ENCODE data around the gene PSG4.
"Not testable (repeated sequence)": the region's sequence is repeated elsewhere in the genome, so short reads cannot be mapped to it uniquely, and the experiment has no call there.

The PSG4 gene

DNA sequence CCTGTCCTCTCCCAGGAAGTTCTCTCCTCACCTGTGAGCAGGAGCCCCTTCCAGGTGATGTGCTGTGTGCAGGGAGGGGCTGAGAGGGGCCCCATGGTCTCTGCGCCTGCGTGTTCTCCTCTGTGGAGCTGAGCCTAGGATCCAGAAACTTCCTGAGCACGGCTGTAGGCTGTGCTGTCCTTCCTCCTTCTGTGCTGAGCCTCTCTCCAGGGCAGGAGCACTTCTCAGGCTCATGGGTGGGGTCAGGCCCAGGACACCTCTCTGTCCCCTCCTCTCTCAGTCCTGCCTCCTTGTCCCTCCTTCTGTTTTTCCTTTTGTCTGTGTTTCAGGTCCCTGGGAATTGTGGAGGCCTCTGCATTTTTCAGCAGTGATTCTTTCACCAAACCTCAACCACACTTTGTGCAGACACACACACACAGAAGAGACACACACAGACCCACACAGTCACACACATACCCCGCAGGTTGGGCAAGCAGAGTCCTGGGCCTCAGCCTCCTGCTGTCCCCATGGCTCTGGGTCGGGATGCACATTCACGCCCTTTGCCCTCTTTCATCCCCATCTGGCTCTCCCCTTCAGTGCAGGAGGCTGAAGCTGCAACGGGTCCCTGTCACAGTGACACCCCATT, 19.0 kb downstream of the PSG4 start, which contains the start of gene PSG5:
Gene PSG5, minus strand, starts transcription at position 226 of the 625 bp plus-strand sequence. Its CDS starts 131 bp downstream, at position 95.
- H3K9me3 ChIP-seq; H3K4me1 ChIP-seq; H3K36me3 ChIP-seq (replicated peaks); DNase-seq (ENCODE audit: low spot score in 2 of 2); H3K4me3 ChIP-seq; H3K27me3 ChIP-seq (ENCODE audit: low read depth): not testable (repeated sequence)
- in situ Hi-C loops (cut with MboI; ENCODE audit: low sequenced_read_pairs): loop anchor here (10.0 kb wide), 1 partner anchor 82 kb away; no protein-coding TSS in a partner anchor

DNA sequence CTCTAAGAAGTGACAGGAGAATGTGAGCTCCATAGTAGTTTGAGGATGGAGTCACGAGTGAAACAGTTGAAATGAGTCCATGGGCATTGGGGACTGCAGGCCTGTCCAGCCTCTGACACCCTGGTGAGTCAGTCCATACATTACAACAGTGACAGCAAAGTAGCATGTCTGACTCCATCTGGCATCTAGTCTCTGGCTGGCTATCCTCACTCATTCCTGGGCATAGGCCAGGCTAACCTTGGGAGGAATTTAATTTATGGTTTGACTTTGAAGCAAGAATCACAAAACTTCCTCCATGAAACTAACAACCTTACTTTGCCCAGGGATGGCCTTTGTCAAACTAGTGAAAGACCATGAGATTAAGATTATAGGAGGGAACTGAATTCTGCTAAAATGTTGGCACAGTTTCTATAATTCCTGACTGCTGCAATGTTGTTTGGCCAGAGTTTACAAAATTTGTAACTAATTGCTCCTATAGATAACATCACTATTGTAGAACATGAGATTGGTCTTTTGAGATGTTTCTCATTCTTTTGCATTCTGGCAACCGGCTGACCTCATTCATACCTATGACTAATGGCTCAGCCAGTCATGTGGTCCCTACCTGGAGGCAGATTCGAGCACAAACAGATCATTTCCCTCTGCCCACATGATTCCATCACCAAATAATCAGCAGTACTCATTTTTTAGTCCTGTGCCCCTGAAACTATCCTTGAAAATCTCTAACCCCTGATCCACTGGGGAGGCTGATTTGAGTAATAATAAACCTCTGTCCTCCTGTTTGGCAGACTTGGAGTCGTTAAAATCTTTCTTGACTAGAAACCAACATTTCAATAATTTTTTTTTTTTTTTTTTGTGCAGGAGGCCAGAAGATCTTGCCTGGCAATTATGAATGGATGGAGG, 23.3 kb downstream of the PSG4 start:
- not testable (repeated sequence) for DNase-seq (ENCODE audit: low spot score in 2 of 2)
- in situ Hi-C loops (cut with MboI; ENCODE audit: low sequenced_read_pairs): loop anchor here (10.0 kb wide), 1 partner anchor 77 kb away; no protein-coding TSS in a partner anchor

DNA sequence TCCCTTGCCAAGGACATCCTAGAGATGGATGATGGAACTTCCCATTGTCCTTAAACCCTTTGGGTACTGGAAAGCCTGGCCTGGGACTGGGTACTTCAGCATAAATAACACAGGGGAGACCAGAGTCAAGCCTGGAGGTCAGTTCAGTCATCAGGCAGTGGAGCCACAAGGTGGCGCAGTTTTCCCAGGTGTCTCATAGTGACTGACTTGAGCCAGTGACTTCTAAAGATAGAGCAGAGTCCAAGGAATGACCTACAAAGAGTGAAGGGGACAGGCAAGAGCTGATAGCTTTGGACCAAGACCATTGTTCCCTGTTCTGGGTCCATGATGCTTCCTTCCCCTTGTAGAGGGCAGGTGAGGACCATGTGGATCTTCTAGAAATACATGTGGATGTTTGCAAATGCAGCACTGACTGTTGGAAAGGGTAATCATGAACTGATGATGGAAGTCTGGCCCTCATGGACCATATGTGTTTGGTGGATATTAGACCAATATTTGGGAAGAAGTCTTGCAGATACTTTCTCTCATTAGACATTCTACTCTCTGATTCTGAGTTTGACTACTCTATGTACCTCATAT, 25.8 kb downstream of the PSG4 start:
- not testable (repeated sequence) for H3K4me3 ChIP-seq; H3K36me3 ChIP-seq (replicated peaks); H3K9me3 ChIP-seq; H3K4me1 ChIP-seq; H3K27me3 ChIP-seq (ENCODE audit: low read depth)
- in situ Hi-C loops (cut with MboI; ENCODE audit: low sequenced_read_pairs): loop anchor here (10.0 kb wide), 1 partner anchor 75 kb away; no protein-coding TSS in a partner anchor
- peak in 1 of 2 experiments; percentile 58 for DNase-seq (ENCODE audit: low spot score in 2 of 2)

More for the DNA sequence above, 23.3 kb downstream of the PSG4 start:
- not testable (repeated sequence) for H3K36me3 ChIP-seq (replicated peaks); H3K27me3 ChIP-seq (ENCODE audit: low read depth); H3K4me1 ChIP-seq; H3K4me3 ChIP-seq; H3K9me3 ChIP-seq

GRCh38 chr19:43178577-43178976, 26.9 kb downstream of the PSG4 start:
- H3K9me3 ChIP-seq; H3K4me1 ChIP-seq; H3K36me3 ChIP-seq (replicated peaks); in situ Hi-C loops (cut with MboI; ENCODE audit: low sequenced_read_pairs); H3K27me3 ChIP-seq (ENCODE audit: low read depth); H3K4me3 ChIP-seq; DNase-seq (ENCODE audit: low spot score in 2 of 2): not testable (repeated sequence)

DNA sequence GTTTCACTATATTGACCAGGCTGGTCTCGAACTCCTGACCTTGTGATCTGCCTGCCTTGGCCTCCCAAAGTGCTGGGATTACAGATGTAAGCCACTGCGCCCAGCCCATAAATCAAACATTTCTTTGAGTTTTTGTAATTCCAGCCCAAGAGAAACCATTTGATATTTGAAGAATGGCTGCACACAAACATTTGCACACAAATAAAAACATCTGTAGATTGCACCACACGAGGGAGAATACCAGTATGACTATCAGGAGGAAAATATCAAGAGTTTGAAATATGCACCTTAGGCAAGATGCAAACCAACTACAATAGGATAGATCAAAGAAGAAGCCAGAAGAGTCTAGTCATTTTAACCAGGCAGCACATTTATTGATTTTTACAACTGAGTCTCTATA, 39.5 kb downstream of the PSG4 start:
- H3K9me3 ChIP-seq; H3K36me3 ChIP-seq (replicated peaks); in situ Hi-C loops (cut with MboI; ENCODE audit: low sequenced_read_pairs); H3K4me3 ChIP-seq; DNase-seq (ENCODE audit: low spot score in 2 of 2); H3K27me3 ChIP-seq (ENCODE audit: low read depth); H3K4me1 ChIP-seq: not testable (repeated sequence)

DNA sequence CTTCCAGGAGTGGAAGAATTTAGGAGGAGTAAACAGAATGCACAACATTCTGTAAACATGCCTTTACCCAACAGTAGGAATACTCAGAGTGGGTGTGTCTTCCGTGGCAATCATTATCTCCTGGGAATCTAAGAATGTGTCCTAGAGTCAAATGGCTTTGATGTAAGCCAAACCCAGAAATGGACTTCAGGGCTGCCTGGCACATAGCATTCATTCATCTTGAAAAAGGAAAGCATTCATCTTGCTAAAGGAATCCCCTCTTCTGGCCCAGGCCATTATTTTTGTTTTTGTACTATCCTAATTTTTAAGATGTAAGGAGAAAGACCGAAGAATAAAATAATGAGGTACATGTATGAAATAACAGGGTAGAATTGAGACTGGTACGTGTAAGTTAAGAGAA, 42.3 kb downstream of the PSG4 start:
- H3K27me3 ChIP-seq (ENCODE audit: low read depth); H3K4me3 ChIP-seq; H3K4me1 ChIP-seq; in situ Hi-C loops (cut with MboI; ENCODE audit: low sequenced_read_pairs); H3K36me3 ChIP-seq (replicated peaks); DNase-seq (ENCODE audit: low spot score in 2 of 2); H3K9me3 ChIP-seq: not testable (repeated sequence)

GRCh38 chr19:43162261-43162660, 43.2 kb downstream of the PSG4 start:
- H3K27me3 ChIP-seq (ENCODE audit: low read depth); H3K36me3 ChIP-seq (replicated peaks); H3K4me3 ChIP-seq; in situ Hi-C loops (cut with MboI; ENCODE audit: low sequenced_read_pairs); DNase-seq (ENCODE audit: low spot score in 2 of 2); H3K9me3 ChIP-seq; H3K4me1 ChIP-seq: not testable (repeated sequence)

GRCh38 chr19:43152214-43152613, 53.2 kb downstream of the PSG4 start:
- in situ Hi-C loops (cut with MboI; ENCODE audit: low sequenced_read_pairs): no loop called here
- no peaks in the 10 kb centered on the region for H3K9me3 ChIP-seq

GRCh38 chr19:43149788-43150187, 55.6 kb downstream of the PSG4 start:
- in situ Hi-C loops (cut with MboI; ENCODE audit: low sequenced_read_pairs); H3K9me3 ChIP-seq; H3K27me3 ChIP-seq (ENCODE audit: low read depth); H3K4me1 ChIP-seq; H3K4me3 ChIP-seq; H3K36me3 ChIP-seq (replicated peaks): not testable (repeated sequence)
- peak; percentile 13 to 30 for DNase-seq (ENCODE audit: low spot score in 2 of 2)

More at GRCh38 chr19:43152214-43152613, 53.2 kb downstream of the PSG4 start:
- DNase-seq (ENCODE audit: low spot score in 2 of 2): no peak
- Histone ChIP-seq H3K27me3 (ENCODE audit: low read depth) (no peaks in the 10 kb centered on the region), H3K4me3 (no peak overlapping the region), H3K4me1 (no peaks in the 10 kb centered on the region), H3K36me3 (replicated peaks) (no peaks in the 10 kb centered on the region)

DNA sequence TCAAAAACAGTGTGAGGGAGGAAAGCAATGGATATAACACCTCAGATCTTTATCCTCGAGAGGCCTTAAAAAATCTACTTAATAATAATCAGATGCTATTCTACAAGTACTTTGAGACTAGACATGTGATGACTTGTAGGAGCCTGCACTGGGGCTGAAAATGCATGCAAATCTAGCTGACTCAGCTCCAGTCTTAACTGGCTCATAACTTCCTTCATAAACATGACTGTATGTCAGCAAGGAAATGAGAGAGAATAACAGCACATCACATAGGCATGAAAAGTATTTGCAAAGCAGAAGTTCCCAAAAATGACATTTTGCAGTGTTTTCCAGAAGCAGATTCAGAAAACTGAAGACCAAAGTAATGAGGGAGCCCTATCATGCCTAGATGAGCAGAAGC, 57.2 kb downstream of the PSG4 start:
- no peaks in the 10 kb centered on the region for H3K36me3 ChIP-seq (replicated peaks)
- in situ Hi-C loops (cut with MboI; ENCODE audit: low sequenced_read_pairs): no loop called here
- H3K4me1 ChIP-seq: no peaks in the 10 kb centered on the region

More for the DNA sequence above, 57.2 kb downstream of the PSG4 start:
- no peaks in the 10 kb centered on the region for H3K27me3 ChIP-seq (ENCODE audit: low read depth)
- H3K9me3 ChIP-seq: no peaks in the 10 kb centered on the region
- no peak for DNase-seq (ENCODE audit: low spot score in 2 of 2)
- H3K4me3 ChIP-seq: no peak overlapping the region
